ENCODE results near the gene SAFB2.

SAFB2 gene

GRCh38 chr19:5587661-5588060 lies 34.9 kb downstream of the SAFB2 start:
- TF ChIP-seq SPI1 (IDR thresholded peaks at IDR 0.05; ENCODE audit: low read depth, low read length) = no peak
- 0 out of 2 replicates have a peak, but pooled peaks have one; percentile 5 for TF ChIP-seq POLR2A (IDR thresholded peaks at IDR 0.05; ENCODE audit: low read depth, low read length)
- no peak for TF ChIP-seq POU2F2 (IDR thresholded peaks at IDR 0.05; ENCODE audit: low read depth, low read length)
- FAIRE-seq (no peak), DNase-seq (ENCODE audit: insufficient read length, low spot score) (no peak)

GRCh38 chr19:5587071-5587455 lies 35.5 kb downstream of the SAFB2 start:
- TF ChIP-seq PAX5 (IDR thresholded peaks at IDR 0.05; ENCODE audit: insufficient read depth, low read length, severe bottlenecking) = no peak
- no peak for TF ChIP-seq POLR2AphosphoS5 (IDR thresholded peaks at IDR 0.05; ENCODE audit: low read depth, low read length)
- TF ChIP-seq TAF1 (IDR thresholded peaks at IDR 0.05; ENCODE audit: low read depth, low read length) = no peak
- TF ChIP-seq POLR2A (IDR thresholded peaks at IDR 0.05; ENCODE audit: low read depth, low read length) = no peak
- no peak for TF ChIP-seq POU2F2 (IDR thresholded peaks at IDR 0.05; ENCODE audit: low read depth, low read length)
- no peak for TF ChIP-seq SPI1 (IDR thresholded peaks at IDR 0.05; ENCODE audit: low read depth, low read length)
- FAIRE-seq = no peak
- no peak for DNase-seq (ENCODE audit: insufficient read length, low spot score)

GRCh38 chr19:5586300-5587070 lies 36.1 kb downstream of the SAFB2 start:
- no peak for FAIRE-seq
- TF ChIP-seq POLR2AphosphoS5 (IDR thresholded peaks at IDR 0.05; ENCODE audit: low read depth, low read length) (peak; percentile 71), POLR2A (IDR thresholded peaks at IDR 0.05; ENCODE audit: low read depth, low read length) (peak; percentile 49; the same call in 1 of the 2 replicates), TAF1 (IDR thresholded peaks at IDR 0.05; ENCODE audit: low read depth, low read length) (no peak)
- DNase-seq (ENCODE audit: insufficient read length, low spot score) = no peak

GRCh38 chr19:5585461-5586299 lies 36.9 kb downstream of the SAFB2 start:
- TF ChIP-seq TAF1 (IDR thresholded peaks at IDR 0.05; ENCODE audit: low read depth, low read length) (no peak), POLR2A (IDR thresholded peaks at IDR 0.05; ENCODE audit: low read depth, low read length) (no peak), POU2F2 (IDR thresholded peaks at IDR 0.05; ENCODE audit: low read depth, low read length) (no peak), SPI1 (IDR thresholded peaks at IDR 0.05; ENCODE audit: low read depth, low read length) (no peak), POLR2AphosphoS5 (IDR thresholded peaks at IDR 0.05; ENCODE audit: low read depth, low read length) (no peak; the same call in 1 of the 2 replicates), PAX5 (IDR thresholded peaks at IDR 0.05; ENCODE audit: insufficient read depth, low read length, severe bottlenecking) (no peak)
- DNase-seq (ENCODE audit: insufficient read length, low spot score) = peak; percentile 63
- FAIRE-seq = no peak

- DNase-seq (ENCODE audit: insufficient read length, low spot score) (no peak), FAIRE-seq (no peak)
- no peak for TF ChIP-seq TAF1 (IDR thresholded peaks at IDR 0.05; ENCODE audit: low read depth, low read length)
- no peak for TF ChIP-seq POLR2A (IDR thresholded peaks at IDR 0.05; ENCODE audit: low read depth, low read length)
- TF ChIP-seq SPI1 (IDR thresholded peaks at IDR 0.05; ENCODE audit: low read depth, low read length) = no peak
- TF ChIP-seq PAX5 (IDR thresholded peaks at IDR 0.05; ENCODE audit: insufficient read depth, low read length, severe bottlenecking) = no peak
- no peak for TF ChIP-seq POLR2AphosphoS5 (IDR thresholded peaks at IDR 0.05; ENCODE audit: low read depth, low read length)
- TF ChIP-seq POU2F2 (IDR thresholded peaks at IDR 0.05; ENCODE audit: low read depth, low read length) = no peak
These were observed 42.4 kb downstream of the SAFB2 start for GRCh38 chr19:5580161-5580571.

GRCh38 chr19:5579697-5580096 lies 42.9 kb downstream of the SAFB2 start:
- no peak for TF ChIP-seq POU2F2 (IDR thresholded peaks at IDR 0.05; ENCODE audit: low read depth, low read length)
- no peak for TF ChIP-seq TAF1 (IDR thresholded peaks at IDR 0.05; ENCODE audit: low read depth, low read length)
- no peak for TF ChIP-seq SPI1 (IDR thresholded peaks at IDR 0.05; ENCODE audit: low read depth, low read length)
- no peak for TF ChIP-seq POLR2AphosphoS5 (IDR thresholded peaks at IDR 0.05; ENCODE audit: low read depth, low read length)
- no peak for TF ChIP-seq POLR2A (IDR thresholded peaks at IDR 0.05; ENCODE audit: low read depth, low read length)
- TF ChIP-seq PAX5 (IDR thresholded peaks at IDR 0.05; ENCODE audit: insufficient read depth, low read length, severe bottlenecking) = no peak
- DNase-seq (ENCODE audit: insufficient read length, low spot score) (no peak), FAIRE-seq (no peak)

- no peak for DNase-seq (ENCODE audit: insufficient read length, low spot score)
- no peak for FAIRE-seq
- TF ChIP-seq PAX5 (IDR thresholded peaks at IDR 0.05; ENCODE audit: insufficient read depth, low read length, severe bottlenecking) = no peak
These were observed 43.3 kb downstream of the SAFB2 start for GRCh38 chr19:5579286-5579685.

GRCh38 chr19:5578097-5578846 lies 44.3 kb downstream of the SAFB2 start:
- peak; percentile 84 for FAIRE-seq
- TF ChIP-seq POU2F2 (IDR thresholded peaks at IDR 0.05; ENCODE audit: low read depth, low read length) = no peak
- TF ChIP-seq PAX5 (IDR thresholded peaks at IDR 0.05; ENCODE audit: insufficient read depth, low read length, severe bottlenecking) = no peak
- no peak for TF ChIP-seq POLR2A (IDR thresholded peaks at IDR 0.05; ENCODE audit: low read depth, low read length)
- no peak for TF ChIP-seq SPI1 (IDR thresholded peaks at IDR 0.05; ENCODE audit: low read depth, low read length)
- TF ChIP-seq TAF1 (IDR thresholded peaks at IDR 0.05; ENCODE audit: low read depth, low read length) = no peak
- TF ChIP-seq POLR2AphosphoS5 (IDR thresholded peaks at IDR 0.05; ENCODE audit: low read depth, low read length) = no peak
- DNase-seq (ENCODE audit: insufficient read length, low spot score) = peak; percentile 89

- DNase-seq (ENCODE audit: insufficient read length, low spot score) (no peak), FAIRE-seq (no peak)
- TF ChIP-seq SPI1 (IDR thresholded peaks at IDR 0.05; ENCODE audit: low read depth, low read length) = no peak
- TF ChIP-seq POLR2A (IDR thresholded peaks at IDR 0.05; ENCODE audit: low read depth, low read length) = no peak
- no peak for TF ChIP-seq PAX5 (IDR thresholded peaks at IDR 0.05; ENCODE audit: insufficient read depth, low read length, severe bottlenecking)
- no peak for TF ChIP-seq POLR2AphosphoS5 (IDR thresholded peaks at IDR 0.05; ENCODE audit: low read depth, low read length)
- no peak for TF ChIP-seq TAF1 (IDR thresholded peaks at IDR 0.05; ENCODE audit: low read depth, low read length)
- no peak for TF ChIP-seq POU2F2 (IDR thresholded peaks at IDR 0.05; ENCODE audit: low read depth, low read length)
These were observed 47.0 kb downstream of the SAFB2 start for GRCh38 chr19:5575590-5575989.
